Measurements from ENCODE around the gene SCEL. TPM values are rescaled to one million over a fixed set of nuclear protein-coding genes. Genes with fewer than 3 reads are reported as not detected.

The SCEL gene
- total RNA-seq, 2 experiments from 2014 or later, result not detected

GRCh38 chr13:77544355-77544754, 8.8 kb downstream of the SCEL start:
- POLR2A ChIA-PET, result interaction anchor here (1.0 kb wide), 1 partner anchor 20 kb away, joined by 3 read pairs; no protein-coding TSS in a partner anchor
- Mint-ChIP-seq H3K4me1 (ENCODE audit: low read depth) (no peaks in the 10 kb centered on the region), H3K27ac (no peak overlapping the region), H3K4me3 (no peak overlapping the region), H3K27me3 (peaks cover 18% of the 10 kb centered on the region), H3K36me3 (ENCODE audit: low read depth) (no peaks in the 10 kb centered on the region), H3K9me3 (no peaks in the 10 kb centered on the region)
- CTCF ChIA-PET, result interaction anchor here (1.1 kb wide), 1 partner anchor 9 kb away, joined by 3 read pairs; no protein-coding TSS in a partner anchor
- no peak for TF ChIP-seq CTCF (IDR thresholded peaks at IDR 0.05)
- H3K9me3 ChIP-seq (ENCODE audit: control insufficient read depth in 1 of 2, insufficient read depth in 1 of 2, low read length in 2 of 2), result no peaks in the 10 kb centered on the region
- ATAC-seq (ENCODE audit: poor library complexity), result no peak
- H3K27me3 ChIP-seq (ENCODE audit: control insufficient read depth in 1 of 2, insufficient read depth in 2 of 2, low read length in 2 of 2), result no peaks in the 10 kb centered on the region
- H3K27ac ChIP-seq (ENCODE audit: low read depth in 1 of 2, low read length in 2 of 2), result no peak overlapping the region
- H3K4me1 ChIP-seq (ENCODE audit: insufficient read depth, low read length), result no peaks in the 10 kb centered on the region
- H3K4me3 ChIP-seq (ENCODE audit: low read length), result no peak overlapping the region
- no peak for DNase-seq
- H3K36me3 ChIP-seq (ENCODE audit: insufficient read depth, low read length), result no peaks in the 10 kb centered on the region
- intact Hi-C loops (cut with DNase I, micrococcal nuclease), result no loop called here

- DNase-seq (no peak), ATAC-seq (ENCODE audit: poor library complexity) (no peak)
- Mint-ChIP-seq H3K27ac (no peak overlapping the region), H3K4me1 (ENCODE audit: low read depth) (no peaks in the 10 kb centered on the region), H3K27me3 (peaks cover 18% of the 10 kb centered on the region), H3K9me3 (no peaks in the 10 kb centered on the region), H3K4me3 (no peak overlapping the region), H3K36me3 (ENCODE audit: low read depth) (no peaks in the 10 kb centered on the region)
- Histone ChIP-seq H3K4me3 (ENCODE audit: low read length) (no peak overlapping the region), H3K9me3 (ENCODE audit: control insufficient read depth in 1 of 2, insufficient read depth in 1 of 2, low read length in 2 of 2) (no peaks in the 10 kb centered on the region), H3K4me1 (ENCODE audit: insufficient read depth, low read length) (no peaks in the 10 kb centered on the region), H3K27ac (ENCODE audit: low read depth in 1 of 2, low read length in 2 of 2) (no peak overlapping the region), H3K36me3 (ENCODE audit: insufficient read depth, low read length) (no peaks in the 10 kb centered on the region), H3K27me3 (ENCODE audit: control insufficient read depth in 1 of 2, insufficient read depth in 2 of 2, low read length in 2 of 2) (no peaks in the 10 kb centered on the region)
- ChIA-PET CTCF (interaction anchor here (1.1 kb wide), 1 partner anchor 9 kb away, joined by 3 read pairs; no protein-coding TSS in a partner anchor), POLR2A (interaction anchor here (0.8 kb wide), 1 partner anchor 12 kb away, joined by 3 read pairs; no protein-coding TSS in a partner anchor)
- no peak for TF ChIP-seq CTCF (IDR thresholded peaks at IDR 0.05)
- intact Hi-C loops (cut with DNase I, micrococcal nuclease), result no loop called here
Measured at GRCh38 chr13:77544758-77545338, 9.3 kb downstream of the SCEL start.

GRCh38 chr13:77545626-77546412, 10.3 kb downstream of the SCEL start:
- intact Hi-C loops (cut with DNase I, micrococcal nuclease), result no loop called here
- H3K36me3 ChIP-seq (ENCODE audit: insufficient read depth, low read length), result no peaks in the 10 kb centered on the region
- H3K27ac ChIP-seq (ENCODE audit: low read depth in 1 of 2, low read length in 2 of 2), result no peak overlapping the region
- no peaks in the 10 kb centered on the region for H3K27me3 ChIP-seq (ENCODE audit: control insufficient read depth in 1 of 2, insufficient read depth in 2 of 2, low read length in 2 of 2)
- H3K36me3 Mint-ChIP-seq (ENCODE audit: low read depth), result no peaks in the 10 kb centered on the region
- no peaks in the 10 kb centered on the region for H3K9me3 Mint-ChIP-seq
- no peak overlapping the region for H3K27ac Mint-ChIP-seq
- POLR2A ChIA-PET, result interaction anchor here (0.8 kb wide), 1 partner anchor 11 kb away, joined by 3 read pairs; no protein-coding TSS in a partner anchor
- CTCF ChIA-PET, result no interaction called here
- peaks cover 11% of the 10 kb centered on the region for H3K27me3 Mint-ChIP-seq
- TF ChIP-seq CTCF (IDR thresholded peaks at IDR 0.05), result no peak
- DNase-seq, result no peak
- H3K4me1 ChIP-seq (ENCODE audit: insufficient read depth, low read length), result no peaks in the 10 kb centered on the region
- no peaks in the 10 kb centered on the region for H3K4me1 Mint-ChIP-seq (ENCODE audit: low read depth)
- H3K9me3 ChIP-seq (ENCODE audit: control insufficient read depth in 1 of 2, insufficient read depth in 1 of 2, low read length in 2 of 2), result no peaks in the 10 kb centered on the region
- H3K4me3 ChIP-seq (ENCODE audit: low read length), result no peak overlapping the region
- ATAC-seq (ENCODE audit: poor library complexity), result no peak
- H3K4me3 Mint-ChIP-seq, result no peak overlapping the region

Data from CD4-positive, alpha-beta T cell (primary cell).